Spleen (tissue), 7 donors: Measurements from ENCODE around the gene TMBIM1.

Source experiments
- CTCF ChIP-seq, 11 experiments: fragments of 200-600 bp in 7 of 11; fragments of 450-650 bp in 4 of 11; sonication (generic) in 4 of 11; IDR thresholded peaks in 8 of 11; conservative IDR thresholded peaks in 3 of 11; 1 replicate in 7 of 11; 2 replicates in 4 of 11; pipeline versions ENCODE4 v1.4.0 to v1.8.0; 2016 to 2021; ENCODE audit warnings: antibody characterized with exemption in 11 of 11, inconsistent platforms in 4 of 11, mild to moderate bottlenecking in 1 of 11
- POLR2A ChIP-seq, 3 donors: fragments of 450-650 bp; IDR thresholded peaks; one replicate each; pipeline ENCODE4 v1.5.1; 2017; ENCODE audit warnings: antibody characterized with exemption in 3 of 3, mild to moderate bottlenecking in 1 of 3
- donor health status: DM: no; HTN: no; CAD: no; lungs with moderate emphysema.
- donor health status: DM: no; HTN: no; CAD: no.
- donor health status: DM: no; HTN: no; CAD: no.

DNA sequence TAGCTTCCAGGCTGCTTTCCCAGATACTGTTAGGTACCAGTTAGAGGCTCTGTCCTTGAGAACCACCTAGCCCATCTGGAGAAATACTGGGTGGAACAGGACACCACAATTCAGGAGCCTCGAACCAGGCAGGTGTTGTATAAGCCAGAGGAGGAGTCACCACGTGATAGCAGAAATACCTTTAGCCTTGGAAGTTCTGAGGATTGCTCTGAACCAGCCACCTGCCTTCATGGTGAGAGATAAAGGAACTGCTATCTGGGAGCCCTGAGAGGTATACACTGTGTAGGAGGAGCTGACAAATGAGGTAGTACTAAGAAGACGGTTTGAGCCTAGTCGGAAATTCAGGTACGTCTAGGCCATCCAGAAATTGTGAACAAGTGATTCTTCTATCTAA, 39.1 kb downstream of the TMBIM1 start:
- TF ChIP-seq CTCF (IDR thresholded peaks at IDR 0.05 in 8 of 11, conservative IDR thresholded peaks at IDR 0.05 in 3 of 11), result no peak
- TF ChIP-seq POLR2A (IDR thresholded peaks at IDR 0.05), result no peak
